HS-5 (cell line): ENCODE measurements around the gene LGALS7B.
"Not testable (repeated sequence)": the region's sequence is repeated elsewhere in the genome, so short reads cannot be mapped to it uniquely, and the experiment has no call there.

ENCODE experiments used
- DNase-seq: peaks from one replicate; pipeline ENCODE4 v3.0.0-alpha.2; 2012; ENCODE audit warnings: low read depth

Gene LGALS7B

GRCh38 chr19:38788478-38789243 lies at the start of gene LGALS7B:
LGALS7B (plus strand) TSS chr19:38789200; CDS start chr19:38789227, 27 bp downstream.
- DNase-seq = no peak

- DNase-seq = no peak
These were observed 49.4 kb upstream of the LGALS7B start for GRCh38 chr19:38739440-38740256.

- no peak for DNase-seq
These were observed 48.8 kb upstream of the LGALS7B start for GRCh38 chr19:38740257-38740592.

- no peak for DNase-seq
These were observed 48.1 kb upstream of the LGALS7B start for GRCh38 chr19:38740932-38741331.

GRCh38 chr19:38741670-38742069 lies 47.3 kb upstream of the LGALS7B start:
- DNase-seq = no peak

- DNase-seq = no peak
These were observed 46.7 kb upstream of the LGALS7B start for GRCh38 chr19:38742296-38742695.

- DNase-seq = no peak
These were observed 46.1 kb upstream of the LGALS7B start for GRCh38 chr19:38742906-38743305.

- DNase-seq = no peak
These were observed 45.4 kb upstream of the LGALS7B start for GRCh38 chr19:38743394-38744297.

- DNase-seq = no peak
These were observed 44.7 kb upstream of the LGALS7B start, which contains the start of gene CAPN12 for GRCh38 chr19:38744298-38744681. CAPN12 (minus strand) TSS chr19:38744474; CDS start chr19:38744165, 309 bp downstream.

- no peak for DNase-seq
These were observed 44.1 kb upstream of the LGALS7B start for GRCh38 chr19:38744874-38745273.

GRCh38 chr19:38745316-38745715 lies 43.7 kb upstream of the LGALS7B start:
- no peak for DNase-seq

GRCh38 chr19:38753783-38754182 lies 35.2 kb upstream of the LGALS7B start:
- not testable (repeated sequence) for DNase-seq

- not testable (repeated sequence) for DNase-seq
These were observed 34.8 kb upstream of the LGALS7B start for GRCh38 chr19:38754196-38754595.

GRCh38 chr19:38759590-38760003 lies 29.4 kb upstream of the LGALS7B start:
- DNase-seq = no peak

- DNase-seq = not testable (repeated sequence)
These were observed 28.0 kb upstream of the LGALS7B start for GRCh38 chr19:38760805-38761517.

GRCh38 chr19:38761884-38762389 lies 27.1 kb upstream of the LGALS7B start:
- DNase-seq = not testable (repeated sequence)

GRCh38 chr19:38763795-38764220 lies 25.2 kb upstream of the LGALS7B start:
- no peak for DNase-seq

GRCh38 chr19:38765214-38765613 lies 23.8 kb upstream of the LGALS7B start:
- DNase-seq = no peak

- no peak for DNase-seq
These were observed 22.5 kb upstream of the LGALS7B start for GRCh38 chr19:38766276-38767047.

GRCh38 chr19:38769635-38770211 lies 19.3 kb upstream of the LGALS7B start:
- DNase-seq = no peak
